H9 (cell line): ENCODE measurements around the gene LRP1B. TPM values are rescaled to one million over a fixed set of nuclear protein-coding genes. Genes with fewer than 3 reads are reported as not detected.

ENCODE experiments used
- DNase-seq: peaks from one replicate; pipeline ENCODE4 v3.0.0-alpha.2; 2017
- H2AFZ ChIP-seq: one replicate; pipeline ENCODE4 v1.6.1; 2013; ENCODE audit warnings: mild to moderate bottlenecking, low read length, control low read depth, moderate library complexity
- H2AK5ac ChIP-seq: 2 replicates; pipeline ENCODE4 v1.6.1; 2013; ENCODE audit warnings: low read length, control low read depth, mixed read lengths; ENCODE audit not compliant: insufficient read length
- H2BK120ac ChIP-seq: one replicate; pipeline ENCODE4 v1.6.1; 2013; ENCODE audit warnings: low read depth, mild to moderate bottlenecking, low read length, control low read depth, inconsistent platforms; ENCODE audit not compliant: poor library complexity, severe bottlenecking
- H2BK12ac ChIP-seq: 2 replicates; pipeline ENCODE4 v1.6.1; 2013; ENCODE audit warnings: low read length, control low read depth, mixed read lengths, low read depth; ENCODE audit not compliant: insufficient read length
- H2BK15ac ChIP-seq: 2 replicates; pipeline ENCODE4 v1.6.1; 2013; ENCODE audit warnings: low read depth, low read length, control low read depth
- H2BK20ac ChIP-seq: one replicate; pipeline ENCODE4 v1.6.1; 2013; ENCODE audit warnings: low read depth, mild to moderate bottlenecking, low read length, control low read depth, inconsistent platforms; ENCODE audit not compliant: poor library complexity, severe bottlenecking
- H2BK5ac ChIP-seq: 2 replicates; pipeline ENCODE4 v1.6.1; 2013; ENCODE audit warnings: low read length, control low read depth, mixed read lengths; ENCODE audit not compliant: insufficient read length
- H3K14ac ChIP-seq: 2 replicates; pipeline ENCODE4 v1.6.1; 2013; ENCODE audit warnings: low read length, control low read depth; ENCODE audit not compliant: insufficient read depth
- H3K18ac ChIP-seq: 2 replicates; pipeline ENCODE4 v1.6.1; 2013; ENCODE audit warnings: low read depth, mild to moderate bottlenecking, mixed read lengths, low read length, control low read depth; ENCODE audit not compliant: insufficient read length
- H3K23ac ChIP-seq: 2 replicates; pipeline ENCODE4 v1.6.1; 2013; ENCODE audit warnings: low read length, control low read depth, mixed read lengths, low read depth; ENCODE audit not compliant: insufficient read length
- H3K23me2 ChIP-seq: 2 replicates; pipeline ENCODE4 v1.6.1; 2013; ENCODE audit warnings: low read depth, mild to moderate bottlenecking, mixed read lengths, low read length, control low read depth; ENCODE audit not compliant: insufficient read length, poor library complexity, severe bottlenecking
- H3K27ac ChIP-seq: 2 replicates; pipeline ENCODE4 v1.5.1; 2013; ENCODE audit warnings: low read length, control low read depth, mixed read lengths, low read depth; ENCODE audit not compliant: insufficient read length
- H3K27me3 ChIP-seq: 2 replicates; pipeline ENCODE4 v1.6.1; 2013; ENCODE audit warnings: low read length, control low read depth, inconsistent platforms; ENCODE audit not compliant: insufficient read depth
- H3K4ac ChIP-seq: 2 replicates; pipeline ENCODE4 v1.6.1; 2013; ENCODE audit warnings: low read depth, mild to moderate bottlenecking, control low read depth, inconsistent platforms, low read length, moderate library complexity
- H3K4me1 ChIP-seq: 2 replicates; pipeline ENCODE4 v1.6.1; 2013; ENCODE audit warnings: low read length, control low read depth, inconsistent platforms; ENCODE audit not compliant: insufficient read depth
- H3K4me2 ChIP-seq: 2 replicates; pipeline ENCODE4 v1.6.1; 2013; ENCODE audit warnings: low read length, control low read depth, mixed read lengths; ENCODE audit not compliant: insufficient read length, insufficient read depth
- H3K56ac ChIP-seq: 2 replicates; pipeline ENCODE4 v1.6.1; 2013; ENCODE audit warnings: low read depth, mild to moderate bottlenecking, mixed read lengths, low read length, control low read depth; ENCODE audit not compliant: insufficient read length
- H3K79me1 ChIP-seq: 2 replicates; pipeline ENCODE4 v1.6.1; 2013; ENCODE audit warnings: low read depth, mild to moderate bottlenecking, moderate library complexity, low read length, control low read depth, inconsistent platforms; ENCODE audit not compliant: insufficient read depth, poor library complexity, severe bottlenecking
- H3K79me2 ChIP-seq: 2 replicates; pipeline ENCODE4 v1.6.1; 2013; ENCODE audit warnings: low read length, control low read depth, inconsistent platforms; ENCODE audit not compliant: insufficient read depth
- H3K9ac ChIP-seq: 2 replicates; pipeline ENCODE4 v1.6.1; 2013; ENCODE audit warnings: low read length, control low read depth, mixed read lengths; ENCODE audit not compliant: insufficient read length; ENCODE audit errors: extremely low read depth
- H3K9me3 ChIP-seq: one replicate; pipeline ENCODE4 v1.6.1; 2013; ENCODE audit warnings: low read depth, low read length, inconsistent platforms; ENCODE audit not compliant: control insufficient read depth
- H3T11ph ChIP-seq: one replicate; pipeline ENCODE4 v1.6.1; 2013; ENCODE audit warnings: mild to moderate bottlenecking, low read length, control low read depth, inconsistent platforms
- H4K20me1 ChIP-seq: one replicate; pipeline ENCODE4 v1.6.1; 2013; ENCODE audit not compliant: control insufficient read depth, insufficient read length, insufficient read depth
- H4K5ac ChIP-seq: 2 replicates; pipeline ENCODE4 v1.6.1; 2013; ENCODE audit warnings: low read depth, mild to moderate bottlenecking, mixed read lengths, low read length, control low read depth; ENCODE audit not compliant: insufficient read length
- H4K8ac ChIP-seq: replicated peaks from 2 replicates; pipeline ENCODE4 v1.6.1; 2013; ENCODE audit warnings: low read length, control low read depth, mixed read lengths, low read depth; ENCODE audit not compliant: insufficient read length
- H4K91ac ChIP-seq: 2 replicates; pipeline ENCODE4 v1.6.1; 2013; ENCODE audit warnings: low read depth, mild to moderate bottlenecking, moderate library complexity, mixed read lengths, low read length, control low read depth; ENCODE audit not compliant: insufficient read length
- H3K27ac Mint-ChIP-seq, 3 experiments: 2 replicates in 2 of 3; 3 replicates in 1 of 3; pipeline ENCODE4 v1.8.0; 2020 to 2021; ENCODE audit warnings: mixed read lengths in 3 of 3, mild to moderate bottlenecking in 1 of 3, moderate library complexity in 1 of 3
- H3K27me3 Mint-ChIP-seq: 2 replicates; pipeline ENCODE4 v1.8.0; 2021; ENCODE audit warnings: low read depth, mild to moderate bottlenecking, moderate library complexity, mixed read lengths
- H3K36me3 Mint-ChIP-seq, 3 experiments: 2 replicates in 2 of 3; 3 replicates in 1 of 3; pipeline ENCODE4 v1.8.0; 2020 to 2021; ENCODE audit warnings: low read depth in 3 of 3, mixed read lengths in 3 of 3; ENCODE audit not compliant: insufficient read depth in 1 of 3
- H3K4me1 Mint-ChIP-seq, 2 experiments: 2 replicates each; pipeline ENCODE4 v1.8.0; 2020; ENCODE audit warnings: mixed read lengths in 2 of 2
- H3K4me3 Mint-ChIP-seq, 2 experiments: 2 replicates in 1 of 2; 3 replicates in 1 of 2; pipeline ENCODE4 v1.8.0; 2020 to 2021; ENCODE audit warnings: mild to moderate bottlenecking in 2 of 2, mixed read lengths in 2 of 2, moderate library complexity in 1 of 2
- H3K9me3 Mint-ChIP-seq, 2 experiments: 2 replicates in 1 of 2; 3 replicates in 1 of 2; pipeline ENCODE4 v1.8.0; 2020; ENCODE audit warnings: mild to moderate bottlenecking in 2 of 2, mixed read lengths in 2 of 2, moderate library complexity in 1 of 2
- WGBS: extraction: QIAGEN DNeasy Blood & Tissue Kit; methylation state at CpG from one replicate; pipeline ENCODE4 v1.1.7; 2013; ENCODE audit warnings: missing lambda C conversion rate, low lambda C conversion rate, mixed read lengths; ENCODE audit not compliant: insufficient read length; ENCODE audit errors: extremely low coverage; 5-methylcytosine and 5-hydroxymethylcytosine counted together
- total RNA-seq: library from RNA; stranded (reverse); gene quantifications from 2 replicates; pipeline ENCODE4 v1.2.1, GENCODE V29; 2021
- TF ChIP-seq, protein P1 (sequence below): fragments of 200-600 bp; sonication (generic); conservative IDR thresholded peaks from 3 replicates; pipeline ENCODE4 v1.8.0; 2021; ENCODE audit warnings: antibody characterized with exemption, mild to moderate bottlenecking

Gene LRP1B
- total RNA-seq, 1 experiment from 2014 or later, result not detected

DNA sequence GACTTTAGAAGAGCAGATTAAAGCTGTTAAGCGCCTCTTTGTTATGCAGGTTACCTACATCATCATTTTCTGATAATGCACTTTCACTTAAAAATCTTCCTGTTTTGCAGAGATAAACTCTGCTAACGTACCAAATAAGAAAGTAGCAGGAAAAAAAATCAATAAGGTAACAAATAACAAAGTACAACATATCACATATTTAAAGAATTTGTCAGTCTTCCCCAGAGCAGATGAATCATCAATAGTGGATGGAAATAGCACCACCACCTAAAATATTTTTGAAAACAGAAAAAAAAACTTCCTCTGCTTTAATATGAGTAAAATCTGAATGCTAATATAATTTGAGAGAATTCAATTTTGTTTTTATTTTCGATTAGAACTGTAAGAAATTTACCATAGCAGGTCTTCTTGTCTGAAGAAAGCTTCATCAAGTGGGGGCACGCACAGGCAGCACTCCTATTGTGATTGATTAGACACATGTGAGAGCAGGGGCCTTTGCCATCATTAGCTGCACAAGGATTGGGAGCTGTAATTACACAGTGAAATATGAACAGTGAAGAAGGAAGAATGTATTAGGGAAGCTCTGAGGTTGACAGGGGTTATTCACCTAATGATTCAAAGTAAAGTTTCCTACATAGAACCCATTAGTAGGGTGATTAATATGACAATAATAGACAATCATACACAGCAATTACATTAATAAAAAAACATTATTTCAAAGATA is 1279.4 kb downstream of the LRP1B start:
- H3K9ac ChIP-seq, result no peak overlapping the region
- no peaks in the 10 kb centered on the region for H3K9me3 Mint-ChIP-seq
- no peak overlapping the region for H3K4me3 Mint-ChIP-seq
- no peak overlapping the region for H3K18ac ChIP-seq
- no peaks in the 10 kb centered on the region for H3K79me2 ChIP-seq
- WGBS, result no CpG with 5 or more reads among the region's 4 CpGs
- no peak overlapping the region for H3K4ac ChIP-seq
- no peak overlapping the region for H3K56ac ChIP-seq
- peaks cover 8 to 11% of the 10 kb centered on the region in 2 experiments for H3K4me1 Mint-ChIP-seq
- no peak overlapping the region for H2BK5ac ChIP-seq
- H3K4me2 ChIP-seq, result no peak overlapping the region
- no peak overlapping the region for H2BK20ac ChIP-seq
- no peaks in the 10 kb centered on the region for H3K9me3 ChIP-seq
- no peaks in the 10 kb centered on the region for H3K23me2 ChIP-seq
- no peak overlapping the region for H3K27ac ChIP-seq
- H2BK120ac ChIP-seq, result no peak overlapping the region
- H2AK5ac ChIP-seq, result no peak overlapping the region
- H3K23ac ChIP-seq, result no peak overlapping the region
- H2AFZ ChIP-seq, result no peak overlapping the region
- no peak overlapping the region for H2BK12ac ChIP-seq
- H3K14ac ChIP-seq, result no peak overlapping the region
- no peaks in the 10 kb centered on the region for H4K20me1 ChIP-seq
- H3K27ac Mint-ChIP-seq, result no peak overlapping the region
- H3K36me3 Mint-ChIP-seq, result no peaks in the 10 kb centered on the region
- TF ChIP-seq, protein P1, sequence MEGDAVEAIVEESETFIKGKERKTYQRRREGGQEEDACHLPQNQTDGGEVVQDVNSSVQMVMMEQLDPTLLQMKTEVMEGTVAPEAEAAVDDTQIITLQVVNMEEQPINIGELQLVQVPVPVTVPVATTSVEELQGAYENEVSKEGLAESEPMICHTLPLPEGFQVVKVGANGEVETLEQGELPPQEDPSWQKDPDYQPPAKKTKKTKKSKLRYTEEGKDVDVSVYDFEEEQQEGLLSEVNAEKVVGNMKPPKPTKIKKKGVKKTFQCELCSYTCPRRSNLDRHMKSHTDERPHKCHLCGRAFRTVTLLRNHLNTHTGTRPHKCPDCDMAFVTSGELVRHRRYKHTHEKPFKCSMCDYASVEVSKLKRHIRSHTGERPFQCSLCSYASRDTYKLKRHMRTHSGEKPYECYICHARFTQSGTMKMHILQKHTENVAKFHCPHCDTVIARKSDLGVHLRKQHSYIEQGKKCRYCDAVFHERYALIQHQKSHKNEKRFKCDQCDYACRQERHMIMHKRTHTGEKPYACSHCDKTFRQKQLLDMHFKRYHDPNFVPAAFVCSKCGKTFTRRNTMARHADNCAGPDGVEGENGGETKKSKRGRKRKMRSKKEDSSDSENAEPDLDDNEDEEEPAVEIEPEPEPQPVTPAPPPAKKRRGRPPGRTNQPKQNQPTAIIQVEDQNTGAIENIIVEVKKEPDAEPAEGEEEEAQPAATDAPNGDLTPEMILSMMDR, result no peak
- no peak for DNase-seq
- H3K27me3 Mint-ChIP-seq, result no peaks in the 10 kb centered on the region; the same call in 1 of the 2 replicates
- H3K4me1 ChIP-seq, result no peaks in the 10 kb centered on the region
- no peak overlapping the region for H4K91ac ChIP-seq
- H2BK15ac ChIP-seq, result no peak overlapping the region
- H4K5ac ChIP-seq, result no peak overlapping the region
- no peaks in the 10 kb centered on the region for H3K79me1 ChIP-seq
- no peak overlapping the region for H3T11ph ChIP-seq
- no peak overlapping the region for H4K8ac ChIP-seq
- H3K27me3 ChIP-seq, result no peaks in the 10 kb centered on the region
